WI38 (cell line): ENCODE measurements around the gene PIK3R1.

Experiments
- H3K4me3 ChIP-seq: 2 replicates; pipeline ENCODE4 v1.5.1; 2011; ENCODE audit warnings: low read depth, mild to moderate bottlenecking, control low read depth, low read length
- TF ChIP-seq, protein P1 (sequence below): IDR thresholded peaks from 2 replicates; pipeline ENCODE4 v1.5.1; 2012; ENCODE audit warnings: low read depth, mild to moderate bottlenecking, control low read depth, low read length

Gene PIK3R1

GRCh38 chr5:68215208-68215897 lies at the start of gene PIK3R1:
TSS of gene PIK3R1 (plus strand) at chr5:68215756. CDS start at chr5:68226676, 10,920 bp downstream.
- H3K4me3 ChIP-seq: peak within 1 kb of the TSS; percentile 92
- TF ChIP-seq, protein P1, sequence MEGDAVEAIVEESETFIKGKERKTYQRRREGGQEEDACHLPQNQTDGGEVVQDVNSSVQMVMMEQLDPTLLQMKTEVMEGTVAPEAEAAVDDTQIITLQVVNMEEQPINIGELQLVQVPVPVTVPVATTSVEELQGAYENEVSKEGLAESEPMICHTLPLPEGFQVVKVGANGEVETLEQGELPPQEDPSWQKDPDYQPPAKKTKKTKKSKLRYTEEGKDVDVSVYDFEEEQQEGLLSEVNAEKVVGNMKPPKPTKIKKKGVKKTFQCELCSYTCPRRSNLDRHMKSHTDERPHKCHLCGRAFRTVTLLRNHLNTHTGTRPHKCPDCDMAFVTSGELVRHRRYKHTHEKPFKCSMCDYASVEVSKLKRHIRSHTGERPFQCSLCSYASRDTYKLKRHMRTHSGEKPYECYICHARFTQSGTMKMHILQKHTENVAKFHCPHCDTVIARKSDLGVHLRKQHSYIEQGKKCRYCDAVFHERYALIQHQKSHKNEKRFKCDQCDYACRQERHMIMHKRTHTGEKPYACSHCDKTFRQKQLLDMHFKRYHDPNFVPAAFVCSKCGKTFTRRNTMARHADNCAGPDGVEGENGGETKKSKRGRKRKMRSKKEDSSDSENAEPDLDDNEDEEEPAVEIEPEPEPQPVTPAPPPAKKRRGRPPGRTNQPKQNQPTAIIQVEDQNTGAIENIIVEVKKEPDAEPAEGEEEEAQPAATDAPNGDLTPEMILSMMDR: peak; percentile 25; the same call in 1 of the 2 replicates

GRCh38 chr5:68167195-68167651 lies 48.3 kb upstream of the PIK3R1 start:
- TF ChIP-seq, protein P1: no peak
- H3K4me3 ChIP-seq: no peak overlapping the region

DNA sequence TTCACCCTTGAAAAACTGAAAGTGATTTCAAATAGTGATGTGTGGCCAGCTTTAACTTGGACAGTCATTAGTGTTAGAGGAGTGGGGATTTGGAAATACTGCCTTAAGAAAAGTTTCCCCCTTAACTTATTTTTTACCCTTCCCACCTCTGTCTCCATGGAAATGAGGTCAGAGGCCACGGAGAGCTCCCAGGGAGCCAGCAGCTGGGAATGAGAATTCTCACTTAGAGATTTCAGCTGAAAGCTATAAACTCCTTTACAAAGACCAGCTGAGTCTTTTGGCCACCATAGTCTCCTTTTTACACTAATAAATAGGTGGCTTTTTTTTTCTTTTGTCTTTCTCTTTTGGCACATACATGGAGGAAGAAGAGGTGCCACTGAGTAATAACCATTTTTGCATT lies 45.7 kb upstream of the PIK3R1 start:
- TF ChIP-seq, protein P1: no peak
- no peak overlapping the region for H3K4me3 ChIP-seq

DNA sequence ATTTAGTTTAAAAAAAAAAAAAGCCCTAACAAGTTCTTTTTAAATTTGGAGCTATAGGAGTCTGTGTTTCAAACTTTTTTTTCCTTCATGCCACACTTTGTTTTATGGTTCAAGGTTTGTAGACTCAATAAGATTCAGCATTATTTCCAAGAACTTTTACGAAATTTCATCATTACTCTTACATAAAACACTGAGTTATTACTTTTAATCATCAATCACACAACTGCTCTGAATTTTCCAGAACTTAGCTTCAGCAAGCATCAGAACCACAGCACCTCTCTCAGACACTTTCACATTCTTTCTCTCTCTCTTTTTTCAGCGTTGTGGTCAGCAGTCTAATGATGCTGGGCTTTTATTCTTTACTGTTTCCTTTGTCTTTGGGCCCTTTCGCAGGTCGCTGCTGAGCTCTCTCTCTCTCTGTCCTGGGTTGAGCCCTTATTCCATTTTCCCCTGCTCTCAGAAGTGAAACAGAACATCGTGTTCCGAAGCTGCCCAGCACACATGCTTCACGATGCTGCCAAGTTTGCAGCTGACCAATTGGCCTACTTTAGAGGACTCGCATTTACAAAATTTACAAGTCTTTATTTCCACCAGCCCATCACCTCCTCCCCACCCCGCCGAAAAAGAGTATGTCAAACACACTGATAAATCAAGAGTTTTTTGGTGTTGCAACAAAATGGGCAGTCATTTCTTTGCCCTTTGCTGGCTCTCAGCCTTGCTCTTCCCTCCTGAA lies 44.6 kb upstream of the PIK3R1 start:
- TF ChIP-seq, protein P1: no peak
- H3K4me3 ChIP-seq: no peak overlapping the region

GRCh38 chr5:68172314-68172713 lies 43.2 kb upstream of the PIK3R1 start:
- TF ChIP-seq, protein P1: no peak
- no peak overlapping the region for H3K4me3 ChIP-seq

DNA sequence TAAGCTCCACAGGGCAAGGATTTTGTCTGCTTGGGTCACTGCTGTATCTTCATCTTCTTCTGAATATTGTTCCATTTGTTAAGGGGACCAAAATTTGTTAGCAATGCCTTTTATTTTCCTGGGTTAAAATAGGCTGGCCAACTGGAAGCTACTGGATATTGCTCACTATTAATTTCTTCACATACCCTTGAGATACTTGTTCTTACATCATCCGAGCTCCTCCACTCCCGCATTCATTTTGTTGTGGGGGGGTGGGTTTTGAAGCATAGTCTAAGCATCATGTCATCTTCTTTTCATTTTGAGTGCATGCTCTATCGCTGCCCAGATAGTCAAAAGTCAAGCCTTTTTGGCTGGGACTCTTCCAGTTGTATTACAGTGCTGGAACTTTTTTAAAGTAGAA lies 42.5 kb upstream of the PIK3R1 start:
- TF ChIP-seq, protein P1: no peak
- H3K4me3 ChIP-seq: no peak overlapping the region

DNA sequence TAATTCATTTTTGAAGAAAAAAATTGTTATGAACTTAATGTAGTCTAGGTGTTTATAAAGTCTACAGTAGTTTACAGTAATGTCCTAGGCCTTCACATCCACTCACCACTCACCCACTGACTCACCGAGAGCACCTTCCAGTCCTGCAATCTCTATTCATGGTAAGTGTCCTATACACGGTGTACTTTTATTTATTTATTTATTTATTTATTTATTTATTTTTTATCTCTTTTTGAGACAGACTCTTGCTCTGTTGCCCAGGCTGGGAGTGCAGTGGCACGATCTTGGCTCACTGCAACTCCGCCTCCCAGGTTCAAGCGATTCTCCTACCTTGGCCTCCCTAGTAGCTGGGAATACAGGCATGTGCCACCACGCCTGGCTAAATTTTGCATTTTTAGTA lies 39.3 kb upstream of the PIK3R1 start:
- no peak overlapping the region for H3K4me3 ChIP-seq
- TF ChIP-seq, protein P1: no peak
